Heart left ventricle (tissue), 13 donors: Measurements from ENCODE around the gene LAMA2.

Experiments
- POLR2A ChIP-seq, 2 donors: fragments of 450-650 bp; IDR thresholded peaks; one replicate each; pipeline ENCODE4 v1.6.1; 2017; ENCODE audit warnings: antibody characterized with exemption in 2 of 2, mild to moderate bottlenecking in 2 of 2, moderate library complexity in 2 of 2
- TF ChIP-seq, protein P1 (sequence below), 12 donors: fragments of 200-600 bp; sonication (generic) in 4 of 12; IDR thresholded peaks; one replicate each; pipeline versions ENCODE4 v1.5.0 to v1.8.0; 2018 to 2022; ENCODE audit warnings: antibody characterized with exemption in 12 of 12, mild to moderate bottlenecking in 5 of 12
- donor health status: ischemic (EF 13 %, LVEDD 7.1; RV severe dilation, severe dysfunction).
- donor health status: DM: no; HTN: yes; CAD: no.
- donor health status: DM: no; HTN: no; CAD: no.
- donor health status: ischemic (EF 25% LVEDD 6.9; RV normal size, moderate dysfunction).
- donor health status: ischemic (EF 25% LVEDD 5.7; RV mildly dilated, moderate dysfunction).
- donor health status: ischemic (EF 35%, LVEDD 5.7; RV mildly dilated, moderate dysfunction).
- donor health status: nonischemic (EF 11% LVEDD 7.7; RV severe dilation, severe dysfunction).
- donor health status: DM: yes; HTN: yes; CAD: no.
- donor health status: PGD.
- donor health status: ischemic (EF 29% LVEDD 5.4; RV normal size, mild dysfunction).
- donor health status: nonischemic (EF 23%, LVEDD 6.1; RV moderate dilation, normal function).

DNA sequence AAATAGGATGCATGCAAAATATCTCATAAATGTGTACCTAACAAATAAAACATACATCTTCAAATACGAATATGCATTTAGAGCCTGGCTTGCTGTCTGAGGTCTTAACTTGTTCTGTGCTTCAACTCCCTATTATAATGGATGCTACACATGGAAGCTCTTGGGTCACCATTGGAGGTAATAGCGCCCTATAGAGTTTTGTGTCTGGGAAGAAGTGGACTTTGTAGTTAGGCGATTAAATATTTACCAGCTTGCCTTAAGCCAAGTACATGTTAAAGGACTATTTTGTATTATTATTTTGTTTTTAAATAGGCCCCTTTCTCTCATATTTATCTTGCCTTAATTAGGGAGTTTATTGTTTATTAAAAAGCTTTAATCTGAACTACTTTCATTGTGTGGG is 107.4 kb downstream of the LAMA2 start:
- TF ChIP-seq, protein P1, sequence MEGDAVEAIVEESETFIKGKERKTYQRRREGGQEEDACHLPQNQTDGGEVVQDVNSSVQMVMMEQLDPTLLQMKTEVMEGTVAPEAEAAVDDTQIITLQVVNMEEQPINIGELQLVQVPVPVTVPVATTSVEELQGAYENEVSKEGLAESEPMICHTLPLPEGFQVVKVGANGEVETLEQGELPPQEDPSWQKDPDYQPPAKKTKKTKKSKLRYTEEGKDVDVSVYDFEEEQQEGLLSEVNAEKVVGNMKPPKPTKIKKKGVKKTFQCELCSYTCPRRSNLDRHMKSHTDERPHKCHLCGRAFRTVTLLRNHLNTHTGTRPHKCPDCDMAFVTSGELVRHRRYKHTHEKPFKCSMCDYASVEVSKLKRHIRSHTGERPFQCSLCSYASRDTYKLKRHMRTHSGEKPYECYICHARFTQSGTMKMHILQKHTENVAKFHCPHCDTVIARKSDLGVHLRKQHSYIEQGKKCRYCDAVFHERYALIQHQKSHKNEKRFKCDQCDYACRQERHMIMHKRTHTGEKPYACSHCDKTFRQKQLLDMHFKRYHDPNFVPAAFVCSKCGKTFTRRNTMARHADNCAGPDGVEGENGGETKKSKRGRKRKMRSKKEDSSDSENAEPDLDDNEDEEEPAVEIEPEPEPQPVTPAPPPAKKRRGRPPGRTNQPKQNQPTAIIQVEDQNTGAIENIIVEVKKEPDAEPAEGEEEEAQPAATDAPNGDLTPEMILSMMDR (IDR thresholded peaks at IDR 0.05) = no peak
- TF ChIP-seq POLR2A (IDR thresholded peaks at IDR 0.05) = no peak
